ENCODE measurements around the gene SCO2.

Gene SCO2

GRCh38 chr22:50550395-50550794, 25.0 kb upstream of the SCO2 start:
- no peak for TF ChIP-seq CTCF (IDR thresholded peaks at IDR 0.05; ENCODE audit: insufficient read depth, low read depth, low read length, missing control alignments)
- no peak for DNase-seq (ENCODE audit: low read depth)
- no peak overlapping the region for H3K4me3 ChIP-seq (ENCODE audit: low read depth, low read length)

- DNase-seq (ENCODE audit: low read depth): no peak
- TF ChIP-seq CTCF (IDR thresholded peaks at IDR 0.05; ENCODE audit: insufficient read depth, low read depth, low read length, missing control alignments): no peak
- no peak overlapping the region; the same call in 1 of the 2 replicates for H3K4me3 ChIP-seq (ENCODE audit: low read depth, low read length)
Observed at GRCh38 chr22:50548921-50549790, 23.8 kb upstream of the SCO2 start.

- TF ChIP-seq CTCF (IDR thresholded peaks at IDR 0.05; ENCODE audit: insufficient read depth, low read depth, low read length, missing control alignments): no peak
- H3K4me3 ChIP-seq (ENCODE audit: low read depth, low read length): no peak overlapping the region; the same call in 1 of the 2 replicates
- DNase-seq (ENCODE audit: low read depth): no peak
Observed at GRCh38 chr22:50548040-50548920, 22.9 kb upstream of the SCO2 start.

GRCh38 chr22:50547263-50547985, 22.0 kb upstream of the SCO2 start:
- TF ChIP-seq CTCF (IDR thresholded peaks at IDR 0.05; ENCODE audit: insufficient read depth, low read depth, low read length, missing control alignments): no peak
- DNase-seq (ENCODE audit: low read depth): no peak
- H3K4me3 ChIP-seq (ENCODE audit: low read depth, low read length): no peak overlapping the region

GRCh38 chr22:50546326-50547262, 21.2 kb upstream of the SCO2 start:
- DNase-seq (ENCODE audit: low read depth): no peak
- TF ChIP-seq CTCF (IDR thresholded peaks at IDR 0.05; ENCODE audit: insufficient read depth, low read depth, low read length, missing control alignments): no peak

More at GRCh38 chr22:50546326-50547262, 21.2 kb upstream of the SCO2 start:
- no peak overlapping the region for H3K4me3 ChIP-seq (ENCODE audit: low read depth, low read length)
